DMS114 treated with DMSO at 0.1 percent for 48 hours (cell line): ENCODE results near the gene PNLDC1.

ENCODE experiments used
- DNase-seq: peaks from one replicate; lab custom pipeline; 2025; ENCODE audit not compliant: unreplicated experiment; lab: John Stamatoyannopoulos, UW

The PNLDC1 gene

GRCh38 chr6:159800141-159800865 lies at the start of gene PNLDC1:
PNLDC1 (plus strand) TSS chr6:159800276; CDS start chr6:159800308, 32 bp downstream.
- DNase-seq, result no peak

GRCh38 chr6:159751448-159751847 lies 48.6 kb upstream of the PNLDC1 start:
- DNase-seq, result no peak

- no peak for DNase-seq
These were observed 46.8 kb upstream of the PNLDC1 start for GRCh38 chr6:159753081-159753872.

GRCh38 chr6:159754401-159754800 lies 45.7 kb upstream of the PNLDC1 start:
- no peak for DNase-seq

GRCh38 chr6:159754959-159755914 lies 44.8 kb upstream of the PNLDC1 start:
- no peak for DNase-seq

GRCh38 chr6:159756508-159756907 lies 43.6 kb upstream of the PNLDC1 start:
- no peak for DNase-seq

GRCh38 chr6:159758031-159759001 lies 41.8 kb upstream of the PNLDC1 start:
- no peak for DNase-seq

- no peak for DNase-seq
These were observed 40.4 kb upstream of the PNLDC1 start for GRCh38 chr6:159759645-159760044.

GRCh38 chr6:159760602-159761057 lies 39.4 kb upstream of the PNLDC1 start:
- DNase-seq, result no peak

- no peak for DNase-seq
These were observed 38.8 kb upstream of the PNLDC1 start for GRCh38 chr6:159761129-159761872.

- DNase-seq, result peak; percentile 82
These were observed 38.0 kb upstream of the PNLDC1 start, which contains the start of gene ACAT2 for GRCh38 chr6:159761873-159762680. ACAT2 (plus strand) TSS chr6:159762045; CDS start chr6:159762088, 43 bp downstream.

GRCh38 chr6:159762681-159763293 lies 37.3 kb upstream of the PNLDC1 start:
- DNase-seq, result no peak

GRCh38 chr6:159766906-159767305 lies 33.2 kb upstream of the PNLDC1 start:
- DNase-seq, result no peak

- DNase-seq, result no peak
These were observed 30.6 kb upstream of the PNLDC1 start for GRCh38 chr6:159769470-159769869.

GRCh38 chr6:159772196-159772595 lies 27.9 kb upstream of the PNLDC1 start:
- DNase-seq, result no peak

GRCh38 chr6:159777240-159777904 lies 22.7 kb upstream of the PNLDC1 start:
- no peak for DNase-seq

GRCh38 chr6:159778131-159778530 lies 21.9 kb upstream of the PNLDC1 start:
- DNase-seq, result no peak
